H1 (cell line): ENCODE measurements around the gene TMEM154. TPM values are rescaled to one million over a fixed set of nuclear protein-coding genes. Genes with fewer than 3 reads are reported as not detected.

Source experiments
- CTCF ChIA-PET: fragments of 300-600 bp; sonication (Branson Sonifier 250); formaldehyde crosslinking; loops from one replicate; lab custom pipeline; 2021; ENCODE audit not compliant: partially characterized antibody; lab: Charles Lee
- POLR2A ChIA-PET: fragments of 300-600 bp; sonication (Branson Sonifier 250); formaldehyde crosslinking; loops from one replicate; lab custom pipeline; 2021; ENCODE audit warnings: inconsistent platforms; ENCODE audit not compliant: partially characterized antibody; lab: Charles Lee
- DNase-seq, 2 experiments: peaks; one replicate each; pipeline versions ENCODE4 v3.0.0 to v3.0.0-alpha.2; 2010 to 2022; ENCODE audit warnings: low spot score in 2 of 2, low read depth in 1 of 2, mixed read lengths in 1 of 2
- FAIRE-seq: peaks from 2 replicates; lab custom pipeline; 2011; peaks lifted over from hg19 to GRCh38; lab: Jason Lieb, UNC
- H2AFZ ChIP-seq: 2 replicates; pipeline ENCODE4 v1.8.1; 2012; ENCODE audit warnings: low read length, inconsistent platforms
- H2AK5ac ChIP-seq: 2 replicates; pipeline ENCODE4 v1.6.1; 2013; ENCODE audit warnings: low read depth, low read length
- H2BK120ac ChIP-seq: replicated peaks from 2 replicates; pipeline ENCODE3; 2013; ENCODE audit warnings: low read depth, low read length, inconsistent platforms
- H2BK12ac ChIP-seq: 2 replicates; pipeline ENCODE4 v1.6.1; 2013; ENCODE audit warnings: low read depth, low read length
- H2BK15ac ChIP-seq: 2 replicates; pipeline ENCODE4 v1.6.1; 2013; ENCODE audit warnings: low read length
- H2BK20ac ChIP-seq: 2 replicates; pipeline ENCODE4 v1.6.1; 2013; ENCODE audit warnings: low read length
- H2BK5ac ChIP-seq: 2 replicates; pipeline ENCODE4 v1.6.1; 2013; ENCODE audit warnings: low read depth, low read length
- H3K14ac ChIP-seq: 2 replicates; pipeline ENCODE4 v1.6.1; 2013; ENCODE audit warnings: inconsistent platforms; ENCODE audit not compliant: insufficient read length
- H3K18ac ChIP-seq: 2 replicates; pipeline ENCODE4 v1.6.1; 2013; ENCODE audit warnings: low read length; ENCODE audit errors: extremely low read depth
- H3K23ac ChIP-seq: 2 replicates; pipeline ENCODE4 v1.6.1; 2013; ENCODE audit warnings: inconsistent platforms; ENCODE audit not compliant: insufficient read length
- H3K23me2 ChIP-seq: 2 replicates; pipeline ENCODE4 v1.6.1; 2013; ENCODE audit warnings: low read depth, low read length
- H3K27ac ChIP-seq: 2 replicates; pipeline ENCODE4 v1.6.1; 2011; ENCODE audit warnings: low read depth, low read length, inconsistent platforms
- H3K27me3 ChIP-seq, 4 experiments: replicated peaks in 1 of 4; 1 replicate in 1 of 4; 2 replicates in 3 of 4; pipeline versions ENCODE4 v1.6.1 to v1.8.1; 2011 to 2013; ENCODE audit warnings: low read length in 3 of 4, mild to moderate bottlenecking in 3 of 4, inconsistent platforms in 2 of 4, mixed read lengths in 2 of 4, moderate library complexity in 1 of 4; ENCODE audit not compliant: control insufficient read depth in 3 of 4, insufficient read depth in 3 of 4; ENCODE audit errors: extremely low read depth in 1 of 4
- H3K36me3 ChIP-seq, 4 experiments: 2 replicates each; pipeline versions ENCODE4 v1.6.1 to v1.8.1; 2011 to 2013; ENCODE audit warnings: mild to moderate bottlenecking in 4 of 4, low read length in 3 of 4, moderate library complexity in 2 of 4, control low read depth in 1 of 4, inconsistent platforms in 1 of 4; ENCODE audit not compliant: insufficient read depth in 4 of 4, control insufficient read depth in 2 of 4
- H3K4ac ChIP-seq: replicated peaks from 2 replicates; pipeline ENCODE3; 2013; ENCODE audit warnings: low read length, low read depth, mixed read lengths, inconsistent platforms; ENCODE audit not compliant: insufficient read length
- H3K4me1 ChIP-seq, 4 experiments: replicated peaks in 1 of 4; 1 replicate in 1 of 4; 2 replicates in 3 of 4; pipeline versions ENCODE4 v1.6.1 to v1.8.1; 2011 to 2013; ENCODE audit warnings: low read length in 3 of 4, inconsistent platforms in 2 of 4, mixed read lengths in 1 of 4; ENCODE audit not compliant: insufficient read depth in 4 of 4, control insufficient read depth in 3 of 4
- H3K4me2 ChIP-seq, 2 experiments: 2 replicates each; pipeline versions ENCODE4 v1.6.1 to v1.8.1; 2011 to 2013; ENCODE audit warnings: low read depth in 2 of 2, low read length in 2 of 2, control low read depth in 1 of 2, inconsistent platforms in 1 of 2, mild to moderate bottlenecking in 1 of 2; ENCODE audit not compliant: insufficient read depth in 1 of 2
- H3K4me3 ChIP-seq, 4 experiments: fragments of 200-600, 300-600 bp in 1 of 4; sonication (generic), shearing (Covaris generic), sonication (Bioruptor Twin) in 1 of 4; 2 replicates each; pipeline versions ENCODE4 v1.5.1 to v1.8.1; 2011 to 2016; ENCODE audit warnings: low read length in 4 of 4, low read depth in 3 of 4, control low read depth in 2 of 4, inconsistent platforms in 2 of 4, mild to moderate bottlenecking in 2 of 4, mixed read lengths in 1 of 4, moderate library complexity in 1 of 4; ENCODE audit not compliant: insufficient read depth in 2 of 4; ENCODE audit errors: extremely low read depth in 1 of 4
- H3K56ac ChIP-seq: replicated peaks from 2 replicates; pipeline ENCODE3; 2013; ENCODE audit warnings: low read depth, mild to moderate bottlenecking, mixed read lengths, low read length, inconsistent platforms; ENCODE audit not compliant: insufficient read length
- H3K79me1 ChIP-seq: 2 replicates; pipeline ENCODE4 v1.6.1; 2013; ENCODE audit warnings: low read depth, low read length, control low read depth
- H3K79me2 ChIP-seq, 2 experiments: 2 replicates each; pipeline versions ENCODE4 v1.6.1 to v1.8.1; 2012 to 2013; ENCODE audit warnings: low read length in 2 of 2, mild to moderate bottlenecking in 2 of 2, inconsistent platforms in 1 of 2; ENCODE audit not compliant: insufficient read depth in 2 of 2, control insufficient read depth in 1 of 2
- H3K9ac ChIP-seq, 4 experiments: replicated peaks in 1 of 4; 1 replicate in 1 of 4; 2 replicates in 3 of 4; pipeline versions ENCODE4 v1.6.1 to v1.8.1; 2011 to 2013; ENCODE audit warnings: low read depth in 3 of 4, low read length in 3 of 4, control low read depth in 2 of 4, mild to moderate bottlenecking in 2 of 4, moderate library complexity in 2 of 4, inconsistent platforms in 1 of 4; ENCODE audit errors: extremely low read depth in 1 of 4
- H3K9me3 ChIP-seq, 2 experiments: 2 replicates each; pipeline versions ENCODE4 v1.6.1 to v1.8.1; 2012 to 2013; ENCODE audit warnings: mild to moderate bottlenecking in 2 of 2, moderate library complexity in 2 of 2, control low read depth in 1 of 2, inconsistent platforms in 1 of 2, low read depth in 1 of 2, low read length in 1 of 2, mixed read lengths in 1 of 2; ENCODE audit not compliant: insufficient read depth in 2 of 2
- H4K20me1 ChIP-seq, 2 experiments: replicated peaks in 1 of 2; 2 replicates each; pipeline versions ENCODE3 to v1.8.1; 2011 to 2013; ENCODE audit warnings: inconsistent platforms in 2 of 2, low read length in 2 of 2, mild to moderate bottlenecking in 1 of 2; ENCODE audit not compliant: insufficient read depth in 2 of 2, control insufficient read depth in 1 of 2
- H4K5ac ChIP-seq: 2 replicates; pipeline ENCODE4 v1.6.1; 2013; ENCODE audit warnings: low read length, low read depth, mixed read lengths, inconsistent platforms; ENCODE audit not compliant: insufficient read length
- H4K8ac ChIP-seq: 2 replicates; pipeline ENCODE4 v1.8.0; 2013; ENCODE audit warnings: mild to moderate bottlenecking, moderate library complexity, low read length, inconsistent platforms; ENCODE audit not compliant: insufficient read depth; ENCODE audit errors: extremely low read depth
- H4K91ac ChIP-seq: replicated peaks from 2 replicates; pipeline ENCODE3; 2013; ENCODE audit warnings: low read length, mixed read lengths, inconsistent platforms; ENCODE audit not compliant: insufficient read length
- RBBP5 ChIP-seq: IDR thresholded peaks from 2 replicates; pipeline ENCODE4 v1.7.1; 2012; ENCODE audit warnings: low read depth, mild to moderate bottlenecking, inconsistent platforms, low read length, moderate library complexity, borderline replicate concordance
- WGBS, 2 experiments: shearing (Covaris generic) in 1 of 2; methylation state at CpG; one replicate each; pipeline versions ENCODE4 v1.1.6 to v1.1.7; 2013 to 2015; ENCODE audit warnings: low lambda C conversion rate in 2 of 2, mixed read lengths in 2 of 2, inconsistent platforms in 1 of 2, low coverage in 1 of 2, missing lambda C conversion rate in 1 of 2; ENCODE audit not compliant: insufficient replicate concordance in 2 of 2, insufficient coverage in 1 of 2, insufficient read length in 1 of 2; ENCODE audit errors: extremely low coverage in 1 of 2, missing lambda C conversion rate in 1 of 2; 5-methylcytosine and 5-hydroxymethylcytosine counted together
- polyA plus RNA-seq, 7 experiments: library from polyadenylated mRNA; depleted of rRNA in 3 of 7; stranded (reverse) in 5 of 7; unstranded in 2 of 7; fragments of >200 nt in 5 of 7; fragments of 200-250 nt in 2 of 7; gene quantifications; 1 replicate in 5 of 7; 2 replicates in 1 of 7; 4 replicates in 1 of 7; pipeline versions ENCODE4 v1.2.1 to v1.2.3, GENCODE V29; 2011 to 2013; ENCODE audit warnings: missing spikeins in 2 of 7, mixed read lengths in 2 of 7
- total RNA-seq: library from RNA; stranded (reverse); fragmentation: NEBNext Ultra II Directional; extraction: Animal tissue kit (Norgen Biotek cat#: 25700); gene quantifications from 2 replicates; pipeline ENCODE4 v1.2.1, GENCODE V29; 2021

Gene TMEM154
- total and polyA plus RNA-seq, 2 of the 8 experiments (the other 6 are each of a cell fraction or from before 2014, with no cell fraction given) = 0.33 to 1.2 TPM

DNA sequence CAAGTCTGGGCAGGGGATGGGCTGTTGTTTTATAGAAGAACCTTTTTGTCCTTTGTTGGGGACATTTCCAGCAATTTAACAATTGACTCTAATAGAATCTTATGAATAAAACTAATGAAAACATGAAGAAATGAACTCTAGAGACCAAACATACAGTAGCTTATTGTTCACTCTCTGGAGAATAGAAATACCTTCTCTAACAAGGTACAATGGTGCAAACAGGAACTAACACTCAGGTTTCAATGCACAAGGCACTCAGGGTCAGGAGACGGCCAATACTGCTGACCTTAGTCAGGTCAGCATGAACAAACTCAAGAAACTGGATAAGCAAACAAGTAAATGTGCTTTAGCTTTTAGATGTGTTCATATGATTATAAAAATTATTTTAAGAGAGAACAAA lies 104.3 kb downstream of the TMEM154 start:
- no peak overlapping the region for H2BK20ac ChIP-seq
- H3K36me3 ChIP-seq = no peaks in the 10 kb centered on the region
- H3K23me2 ChIP-seq = no peaks in the 10 kb centered on the region
- H4K5ac ChIP-seq = no peak overlapping the region
- no peak overlapping the region for H3K18ac ChIP-seq
- no peak overlapping the region for H3K23ac ChIP-seq
- no peaks in the 10 kb centered on the region for H3K27me3 ChIP-seq
- H3K9me3 ChIP-seq = no peaks in the 10 kb centered on the region
- H2BK120ac ChIP-seq = no peak overlapping the region
- no peak overlapping the region for H3K27ac ChIP-seq
- no peak overlapping the region for H3K4ac ChIP-seq
- H3K14ac ChIP-seq = no peak overlapping the region
- H3K79me2 ChIP-seq = no peaks in the 10 kb centered on the region
- CTCF ChIA-PET = no interaction called here
- no peak overlapping the region for H2BK12ac ChIP-seq
- no peak overlapping the region for H4K91ac ChIP-seq
- no peaks in the 10 kb centered on the region for H3K79me1 ChIP-seq
- H2BK15ac ChIP-seq = no peak overlapping the region
- no peak overlapping the region for H4K8ac ChIP-seq
- H3K56ac ChIP-seq = no peak overlapping the region
- no peak for TF ChIP-seq RBBP5
- 79% methylated on average over 1 of the region's 1 CpG; no CpG with 5 or more reads in 1 of the 2 experiments for WGBS, 2 experiments
- FAIRE-seq (no peak), DNase-seq (no peak)
- POLR2A ChIA-PET = no interaction called here
- no peak overlapping the region for H3K4me3 ChIP-seq
- no peak overlapping the region for H2AK5ac ChIP-seq
- no peak overlapping the region for H2AFZ ChIP-seq
- no peaks in the 10 kb centered on the region for H4K20me1 ChIP-seq
- no peaks in the 10 kb centered on the region for H3K4me1 ChIP-seq
- H3K4me2 ChIP-seq = no peak overlapping the region
- H2BK5ac ChIP-seq = no peak overlapping the region
- H3K9ac ChIP-seq = no peak overlapping the region
